Bladder microvascular endothelial cell (primary cell): Measurements from ENCODE around the gene KAT2B. TPM values are rescaled to one million over a fixed set of nuclear protein-coding genes. Genes with fewer than 3 reads are reported as not detected.

ENCODE experiments used
- total RNA-seq: library from RNA; depleted of rRNA; stranded (reverse); fragments of >200 nt; gene quantifications from 2 replicates; pipeline ENCODE4 v1.2.3, GENCODE V29; 2014

The KAT2B gene
- 8.6 and 17.6 TPM in 2 replicates for total RNA-seq

DNA sequence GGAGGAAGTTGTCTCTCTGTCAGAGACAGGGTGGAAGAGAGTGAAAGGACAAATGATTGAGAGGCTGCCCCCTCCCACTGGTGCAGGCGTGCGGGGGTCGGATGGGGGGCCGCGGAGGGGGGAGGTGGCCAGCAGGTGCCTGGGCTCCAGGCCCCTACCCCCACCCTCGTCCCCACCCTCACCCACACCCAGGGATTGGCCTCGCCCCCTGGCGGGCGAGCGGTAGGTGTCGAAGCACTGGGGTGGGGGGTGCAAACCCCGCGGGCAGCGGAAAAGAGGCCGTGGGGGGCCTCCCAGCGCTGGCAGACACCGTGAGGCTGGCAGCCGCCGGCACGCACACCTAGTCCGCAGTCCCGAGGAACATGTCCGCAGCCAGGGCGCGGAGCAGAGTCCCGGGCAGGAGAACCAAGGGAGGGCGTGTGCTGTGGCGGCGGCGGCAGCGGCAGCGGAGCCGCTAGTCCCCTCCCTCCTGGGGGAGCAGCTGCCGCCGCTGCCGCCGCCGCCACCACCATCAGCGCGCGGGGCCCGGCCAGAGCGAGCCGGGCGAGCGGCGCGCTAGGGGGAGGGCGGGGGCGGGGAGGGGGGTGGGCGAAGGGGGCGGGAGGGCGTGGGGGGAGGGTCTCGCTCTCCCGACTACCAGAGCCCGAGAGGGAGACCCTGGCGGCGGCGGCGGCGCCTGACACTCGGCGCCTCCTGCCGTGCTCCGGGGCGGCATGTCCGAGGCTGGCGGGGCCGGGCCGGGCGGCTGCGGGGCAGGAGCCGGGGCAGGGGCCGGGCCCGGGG, at the start of gene KAT2B:
Gene KAT2B, plus strand, starts transcription at position 682 of the 783 bp plus-strand sequence. Its CDS starts 32 bp downstream, at position 714.

DNA sequence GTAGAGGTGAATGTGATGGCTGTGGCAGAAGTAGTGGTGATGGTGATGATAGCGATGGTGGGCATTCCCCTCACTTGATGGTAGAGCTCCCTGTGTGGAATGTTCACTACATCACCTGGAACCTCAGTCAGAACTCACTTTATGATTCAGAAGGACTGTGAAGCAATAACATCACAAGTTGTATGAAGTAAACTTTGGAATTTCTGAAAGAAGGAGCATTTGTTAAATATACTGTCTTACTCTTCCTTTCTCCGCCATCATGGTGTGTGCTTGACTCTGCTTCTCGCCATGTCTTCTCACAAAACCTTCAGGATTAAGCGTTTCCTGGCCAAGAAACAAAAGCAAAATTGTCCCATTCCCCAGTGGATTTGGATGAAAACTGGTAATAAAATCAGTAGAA, 28.1 kb upstream of the KAT2B start, which contains the start of gene PP2D1:
Gene PP2D1, minus strand, starts transcription at position 101 of the 400 bp plus-strand sequence. CDS start 192 bp downstream, outside the sequence.

DNA sequence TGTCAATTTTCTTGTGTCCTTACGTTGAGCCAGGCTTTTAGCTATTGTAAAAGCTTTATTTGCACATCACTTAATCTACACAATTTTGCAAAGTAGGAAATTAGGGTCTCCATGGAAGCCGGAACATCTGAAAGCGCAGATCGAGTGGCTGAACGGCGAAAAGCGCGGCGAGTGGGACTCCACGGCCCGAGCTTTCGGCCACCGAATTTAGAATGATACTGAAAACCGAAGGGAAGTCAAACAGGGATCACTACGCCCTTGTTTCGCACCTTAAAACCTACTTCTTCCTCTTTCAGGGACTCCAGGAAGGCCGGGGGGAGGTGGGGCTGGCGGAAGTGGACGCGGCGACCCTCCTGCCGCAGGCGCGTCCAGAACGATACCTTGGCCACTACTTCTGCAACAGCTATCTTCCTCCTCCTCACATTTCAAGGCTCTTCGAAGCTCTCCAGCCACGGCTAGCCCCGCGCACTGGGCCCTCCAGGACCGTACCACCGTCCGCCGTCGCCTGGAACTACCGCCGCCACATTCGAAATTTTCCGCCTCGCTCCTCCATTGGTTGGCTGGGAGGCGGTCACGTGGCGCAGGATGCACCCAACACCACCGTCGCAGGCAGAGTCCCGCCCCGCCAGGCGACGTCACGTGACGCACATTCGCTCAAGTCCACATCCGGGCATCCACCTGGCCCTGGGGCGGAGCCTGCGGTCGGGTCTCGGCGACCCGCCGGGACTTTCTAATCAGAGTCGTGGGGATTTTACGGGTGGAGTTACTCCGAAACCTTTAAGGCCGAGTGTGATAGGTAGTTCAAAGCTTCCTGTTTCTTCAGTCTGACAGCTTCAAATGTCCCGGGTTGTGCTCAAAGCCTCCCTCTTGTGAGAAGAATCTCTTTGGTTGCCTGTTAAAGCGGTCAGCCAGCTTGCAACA, 145.7 kb downstream of the KAT2B start, which contains the start of gene SGO1:
Gene SGO1, minus strand, starts transcription at position 528 of the 921 bp plus-strand sequence. CDS start 2,179 bp downstream, outside the sequence.

Other genes starting within 250 kb of the KAT2B start
- 0.25 TPM in 1 of 2 replicates, not detected in the other for gene EFHB, start 106.2 kb upstream of the KAT2B start, total RNA-seq
- gene RAB5A, start 93.3 kb upstream of the KAT2B start, total RNA-seq: 58.3 and 80.2 TPM in 2 replicates
- gene PP2D1, start 28.2 kb upstream of the KAT2B start, total RNA-seq: not detected in 2 replicates
- gene SGO1, start 145.8 kb downstream of the KAT2B start, total RNA-seq: 4.0 and 4.2 TPM in 2 replicates